Left lung (tissue), 10 donors: ENCODE measurements around the gene OBSL1. TPM values are rescaled to one million over a fixed set of nuclear protein-coding genes. Genes with fewer than 3 reads are reported as not detected.

Experiments used
- ATAC-seq: fragments of 200-7000 bp; cut with Tn5 transposase; one replicate; pipeline ENCODE4 v1.9.1; 2020; ENCODE audit warnings: moderate library complexity
- DNase-seq, 4 donors: peaks; one replicate each; pipeline ENCODE4 v3.0.0-alpha.2; 2013 to 2020
- H3K27ac ChIP-seq, 2 donors: fragments of 200-600 bp; sonication (generic) in 1 of 2; one replicate each; pipeline versions ENCODE4 v1.5.0 to v1.8.0; 2020 to 2021
- H3K27me3 ChIP-seq, 2 donors: fragments of 200-600 bp; sonication (generic) in 1 of 2; one replicate each; pipeline versions ENCODE4 v1.5.0 to v1.8.0; 2020 to 2021
- H3K36me3 ChIP-seq, 2 donors: fragments of 200-600 bp; sonication (generic) in 1 of 2; one replicate each; pipeline versions ENCODE4 v1.5.0 to v1.8.0; 2020 to 2021
- H3K4me1 ChIP-seq, 2 donors: fragments of 200-600 bp; one replicate each; pipeline ENCODE4 v1.8.0; 2021
- H3K4me3 ChIP-seq, 2 donors: fragments of 200-600 bp; sonication (generic) in 1 of 2; one replicate each; pipeline versions ENCODE4 v1.5.0 to v1.8.0; 2020 to 2021; ENCODE audit warnings: mild to moderate bottlenecking in 1 of 2
- H3K9me3 ChIP-seq, 2 donors: fragments of 200-600 bp; sonication (generic) in 1 of 2; one replicate each; pipeline versions ENCODE4 v1.5.0 to v1.8.0; 2020 to 2021
- CTCF ChIP-seq, 2 donors: fragments of 200-600 bp; sonication (generic) in 1 of 2; IDR thresholded peaks; one replicate each; pipeline versions ENCODE4 v1.5.0 to v1.8.0; 2021; ENCODE audit warnings: antibody characterized with exemption in 2 of 2
- intact Hi-C, 2 donors: fragments of 100-400 bp; cut with DNase I; formaldehyde crosslinking; loops; one replicate each; pipeline versions ENCODE4 v1.11.2 to v1.14.2; 2022
- polyA plus RNA-seq, 6 donors: library from polyadenylated mRNA; unstranded; fragments of 120-200 nt; gene quantifications; one replicate each; pipeline ENCODE4 v1.2.1, GENCODE V29; 2013; ENCODE audit not compliant: insufficient read length in 6 of 6
- total RNA-seq, 2 donors: library from RNA; stranded (reverse); fragmentation: NEBNext Ultra II Directional; extraction: Animal tissue kit (Norgen Biotek cat#: 25700); gene quantifications; one replicate each; pipeline ENCODE4 v1.2.1, GENCODE V29; 2021
- donor health status: DM: no; HTN: yes; CAD: no.
- donor health status: DM: no; HTN: no; CAD: no.

OBSL1 gene
- total and polyA plus RNA-seq, 8 donors: 43.4 to 143 (median 128) TPM

DNA sequence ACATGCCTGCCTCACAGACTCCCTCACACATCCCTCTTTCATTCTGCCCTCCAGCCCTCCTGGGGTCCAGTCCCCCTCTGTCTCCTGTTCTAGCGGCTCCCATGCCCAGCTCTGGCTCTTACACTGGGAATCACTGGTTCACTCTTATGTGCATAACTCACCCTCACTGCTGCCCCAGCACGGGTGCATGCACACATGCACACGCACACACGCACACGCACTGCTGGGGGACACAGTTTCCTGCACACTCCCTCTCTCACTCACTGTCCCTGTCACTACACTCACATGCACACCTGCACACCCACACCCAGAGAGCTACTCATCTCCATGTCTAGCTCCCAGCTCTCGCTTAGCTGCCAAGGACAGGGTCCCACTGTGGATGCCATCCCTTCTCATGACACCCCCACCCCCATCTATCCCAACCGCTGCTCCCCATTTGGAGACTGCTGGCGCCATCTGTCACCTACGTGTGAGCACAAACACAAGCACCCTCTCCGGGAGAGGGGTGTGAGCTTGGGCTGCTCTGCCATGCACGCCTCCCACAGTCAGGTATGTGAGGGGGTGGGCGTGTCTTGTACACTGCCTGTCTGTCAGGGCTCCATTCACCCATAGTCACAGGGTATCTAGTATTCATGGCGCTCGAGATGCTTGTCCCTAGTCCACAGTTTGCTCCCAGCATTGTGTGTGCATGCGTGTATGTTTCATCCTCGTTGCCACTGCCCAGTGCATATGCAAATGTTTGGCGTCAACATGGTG is 55.3 kb downstream of the OBSL1 start:
- H3K4me3 ChIP-seq: no peak overlapping the region
- TF ChIP-seq CTCF (IDR thresholded peaks at IDR 0.05): no peak
- no peaks in the 10 kb centered on the region for H3K9me3 ChIP-seq
- H3K27ac ChIP-seq: no peak overlapping the region
- DNase-seq (peak in 1 of 4 donors; percentile 63), ATAC-seq (no peak)
- H3K36me3 ChIP-seq: no peaks in the 10 kb centered on the region
- H3K4me1 ChIP-seq: peaks cover 0 to 6% of the 10 kb centered on the region in 2 donors
- intact Hi-C loops: no loop called here
- H3K27me3 ChIP-seq: peaks cover 35 to 100% of the 10 kb centered on the region in 2 donors

GRCh38 chr2:219514836-219515235 is 56.5 kb downstream of the OBSL1 start:
- DNase-seq (peak in 1 of 4 donors; percentile 78), ATAC-seq (no peak)
- peaks cover 43 to 100% of the 10 kb centered on the region in 2 donors for H3K27me3 ChIP-seq
- H3K27ac ChIP-seq: no peak overlapping the region
- H3K36me3 ChIP-seq: no peaks in the 10 kb centered on the region
- H3K4me1 ChIP-seq: peaks cover 0 to 9% of the 10 kb centered on the region in 2 donors
- TF ChIP-seq CTCF (IDR thresholded peaks at IDR 0.05): no peak
- no peaks in the 10 kb centered on the region for H3K9me3 ChIP-seq
- no peak overlapping the region for H3K4me3 ChIP-seq
- intact Hi-C loops: no loop called here

- peak in 2 of 4 donors; percentile 55 to 72 for DNase-seq
- H3K27me3 ChIP-seq: peaks cover 43 to 100% of the 10 kb centered on the region in 2 donors
Measured at GRCh38 chr2:219514196-219514761, 57.1 kb downstream of the OBSL1 start, which contains the start of gene ASIC4. Gene ASIC4, plus strand, starts transcription at chr2:219514482. Its CDS starts 243 bp downstream, at chr2:219514725.

GRCh38 chr2:219513787-219514186 is 57.6 kb downstream of the OBSL1 start:
- ATAC-seq (peak; percentile 32), DNase-seq (no peak)
- intact Hi-C loops: no loop called here
- Histone ChIP-seq H3K36me3 (no peaks in the 10 kb centered on the region), H3K27ac (no peak overlapping the region), H3K4me3 (no peak overlapping the region), H3K4me1 (peaks cover 0 to 17% of the 10 kb centered on the region in 2 donors), H3K27me3 (peaks cover 43 to 100% of the 10 kb centered on the region in 2 donors), H3K9me3 (no peaks in the 10 kb centered on the region)
- no peak for TF ChIP-seq CTCF (IDR thresholded peaks at IDR 0.05)

More at GRCh38 chr2:219514196-219514761, 57.1 kb downstream of the OBSL1 start, which contains the start of gene ASIC4:
- no peak for TF ChIP-seq CTCF (IDR thresholded peaks at IDR 0.05)
- intact Hi-C loops: no loop called here
- Histone ChIP-seq H3K9me3 (no peaks in the 10 kb centered on the region), H3K36me3 (no peaks in the 10 kb centered on the region), H3K4me3 (no peak within 1 kb of the TSS), H3K4me1 (peaks cover 0 to 14% of the 10 kb centered on the region in 2 donors), H3K27ac (no peak within 1 kb of the TSS)
- peak; percentile 7 for ATAC-seq

GRCh38 chr2:219512524-219513216 is 58.7 kb downstream of the OBSL1 start:
- TF ChIP-seq CTCF (IDR thresholded peaks at IDR 0.05): no peak
- DNase-seq (peak in 1 of 4 donors; percentile 62), ATAC-seq (no peak)
- Histone ChIP-seq H3K27me3 (peaks cover 43 to 99% of the 10 kb centered on the region in 2 donors), H3K9me3 (no peaks in the 10 kb centered on the region), H3K36me3 (peaks cover 0 to 6% of the 10 kb centered on the region in 2 donors), H3K4me3 (no peak overlapping the region), H3K4me1 (peaks cover 0 to 17% of the 10 kb centered on the region in 2 donors), H3K27ac (no peak overlapping the region)
- intact Hi-C loops: no loop called here
